Colonic mucosa (tissue), 4 donors: ENCODE measurements around the gene ACAA2. TPM values are rescaled to one million over a fixed set of nuclear protein-coding genes. Genes with fewer than 3 reads are reported as not detected.
A peak's percentile ranks its signal among the peaks of the same experiment; 100 is the strongest.

Experiments used
- DNase-seq: peaks from one replicate; pipeline ENCODE4 v3.0.0-alpha.2; 2020
- H3K27ac ChIP-seq: fragments of 200-600 bp; one replicate; pipeline ENCODE4 v1.8.0; 2021
- H3K27me3 ChIP-seq: fragments of 200-600 bp; one replicate; pipeline ENCODE4 v1.8.0; 2021
- H3K36me3 ChIP-seq: fragments of 200-600 bp; one replicate; pipeline ENCODE4 v1.8.0; 2021
- H3K4me1 ChIP-seq: fragments of 200-600 bp; one replicate; pipeline ENCODE4 v1.8.0; 2021; ENCODE audit warnings: mild to moderate bottlenecking
- H3K4me3 ChIP-seq: fragments of 200-600 bp; one replicate; pipeline ENCODE4 v1.8.0; 2021
- H3K9ac ChIP-seq, 2 donors: one replicate each; pipeline ENCODE4 v1.7.0; 2013; ENCODE audit warnings: control low read depth in 2 of 2, low read depth in 2 of 2, low read length in 2 of 2
- H3K9me3 ChIP-seq: fragments of 200-600 bp; one replicate; pipeline ENCODE4 v1.8.0; 2021
- intact Hi-C: fragments of 100-400 bp; cut with DNase I; formaldehyde crosslinking; loops from one replicate; pipeline ENCODE4 v1.14.1; 2022
- total RNA-seq, 2 donors: library from RNA; stranded (reverse); fragmentation: NEBNext Ultra II Directional in 1 of 2; extraction: Animal tissue kit (Norgen Biotek cat#: 25700) in 1 of 2; gene quantifications; one replicate each; pipeline ENCODE4 v1.2.1, GENCODE V29; 2021
- TF ChIP-seq, protein P1 (sequence below): fragments of 200-600 bp; IDR thresholded peaks from one replicate; pipeline ENCODE4 v1.8.0; 2022; ENCODE audit warnings: antibody characterized with exemption, mild to moderate bottlenecking
- donor health status: healthy.
- donor health status: DM: no; HTN: no; CAD: no.
- donor health status: DM: no; HTN: no; CAD: no.

The ACAA2 gene
- total RNA-seq, 2 donors from 2014 or later = 152 to 276 TPM

DNA sequence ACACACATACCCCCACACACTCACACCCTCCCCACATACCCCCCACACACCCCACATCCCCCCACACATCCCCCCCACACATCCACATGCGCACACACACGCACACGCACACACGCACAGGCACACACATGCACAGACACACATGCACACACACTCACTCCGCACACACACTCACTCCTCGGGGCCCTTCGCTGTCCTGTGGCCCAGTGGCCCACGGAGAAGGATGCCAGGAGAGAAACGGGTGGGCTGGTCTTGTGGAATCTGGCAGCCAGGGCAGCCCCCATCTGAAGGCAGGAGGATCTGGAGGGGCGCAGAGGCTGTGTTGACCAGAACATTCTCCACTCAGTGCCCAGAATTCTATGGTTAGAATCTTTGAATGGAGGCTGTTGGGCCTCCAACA lies 51.6 kb downstream of the ACAA2 start:
- no peak for DNase-seq
- TF ChIP-seq, protein P1, sequence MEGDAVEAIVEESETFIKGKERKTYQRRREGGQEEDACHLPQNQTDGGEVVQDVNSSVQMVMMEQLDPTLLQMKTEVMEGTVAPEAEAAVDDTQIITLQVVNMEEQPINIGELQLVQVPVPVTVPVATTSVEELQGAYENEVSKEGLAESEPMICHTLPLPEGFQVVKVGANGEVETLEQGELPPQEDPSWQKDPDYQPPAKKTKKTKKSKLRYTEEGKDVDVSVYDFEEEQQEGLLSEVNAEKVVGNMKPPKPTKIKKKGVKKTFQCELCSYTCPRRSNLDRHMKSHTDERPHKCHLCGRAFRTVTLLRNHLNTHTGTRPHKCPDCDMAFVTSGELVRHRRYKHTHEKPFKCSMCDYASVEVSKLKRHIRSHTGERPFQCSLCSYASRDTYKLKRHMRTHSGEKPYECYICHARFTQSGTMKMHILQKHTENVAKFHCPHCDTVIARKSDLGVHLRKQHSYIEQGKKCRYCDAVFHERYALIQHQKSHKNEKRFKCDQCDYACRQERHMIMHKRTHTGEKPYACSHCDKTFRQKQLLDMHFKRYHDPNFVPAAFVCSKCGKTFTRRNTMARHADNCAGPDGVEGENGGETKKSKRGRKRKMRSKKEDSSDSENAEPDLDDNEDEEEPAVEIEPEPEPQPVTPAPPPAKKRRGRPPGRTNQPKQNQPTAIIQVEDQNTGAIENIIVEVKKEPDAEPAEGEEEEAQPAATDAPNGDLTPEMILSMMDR = no peak
- H3K36me3 ChIP-seq = no peaks in the 10 kb centered on the region
- intact Hi-C loops = no loop called here
- H3K4me1 ChIP-seq = no peaks in the 10 kb centered on the region
- H3K9ac ChIP-seq = no peak overlapping the region
- no peaks in the 10 kb centered on the region for H3K27me3 ChIP-seq
- H3K27ac ChIP-seq = no peak overlapping the region
- H3K4me3 ChIP-seq = no peak overlapping the region
- no peaks in the 10 kb centered on the region for H3K9me3 ChIP-seq

DNA sequence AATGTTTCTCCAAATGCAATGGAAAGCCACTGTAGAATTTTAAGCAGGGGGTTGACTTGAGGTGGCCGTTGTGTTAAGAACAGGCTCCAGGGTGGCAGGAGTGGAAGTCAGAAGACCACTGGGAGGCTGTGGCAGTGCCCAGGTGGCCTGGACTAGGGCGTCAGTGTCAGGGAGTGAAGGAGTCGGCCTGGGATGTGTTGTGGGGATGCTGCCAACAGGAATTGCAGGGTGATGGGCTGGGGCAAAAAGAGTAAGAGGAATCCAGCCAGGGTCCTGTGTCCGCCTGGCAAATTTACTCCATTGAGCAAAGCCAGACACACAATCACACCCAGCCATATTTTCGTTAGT lies 55.1 kb downstream of the ACAA2 start:
- no peak overlapping the region for H3K27ac ChIP-seq
- no peaks in the 10 kb centered on the region for H3K36me3 ChIP-seq
- H3K9ac ChIP-seq = no peak overlapping the region
- no peaks in the 10 kb centered on the region for H3K4me1 ChIP-seq
- no peaks in the 10 kb centered on the region for H3K27me3 ChIP-seq
- intact Hi-C loops = no loop called here
- H3K9me3 ChIP-seq = no peaks in the 10 kb centered on the region
- TF ChIP-seq, protein P1 = no peak
- H3K4me3 ChIP-seq = no peak overlapping the region
- no peak for DNase-seq

DNA sequence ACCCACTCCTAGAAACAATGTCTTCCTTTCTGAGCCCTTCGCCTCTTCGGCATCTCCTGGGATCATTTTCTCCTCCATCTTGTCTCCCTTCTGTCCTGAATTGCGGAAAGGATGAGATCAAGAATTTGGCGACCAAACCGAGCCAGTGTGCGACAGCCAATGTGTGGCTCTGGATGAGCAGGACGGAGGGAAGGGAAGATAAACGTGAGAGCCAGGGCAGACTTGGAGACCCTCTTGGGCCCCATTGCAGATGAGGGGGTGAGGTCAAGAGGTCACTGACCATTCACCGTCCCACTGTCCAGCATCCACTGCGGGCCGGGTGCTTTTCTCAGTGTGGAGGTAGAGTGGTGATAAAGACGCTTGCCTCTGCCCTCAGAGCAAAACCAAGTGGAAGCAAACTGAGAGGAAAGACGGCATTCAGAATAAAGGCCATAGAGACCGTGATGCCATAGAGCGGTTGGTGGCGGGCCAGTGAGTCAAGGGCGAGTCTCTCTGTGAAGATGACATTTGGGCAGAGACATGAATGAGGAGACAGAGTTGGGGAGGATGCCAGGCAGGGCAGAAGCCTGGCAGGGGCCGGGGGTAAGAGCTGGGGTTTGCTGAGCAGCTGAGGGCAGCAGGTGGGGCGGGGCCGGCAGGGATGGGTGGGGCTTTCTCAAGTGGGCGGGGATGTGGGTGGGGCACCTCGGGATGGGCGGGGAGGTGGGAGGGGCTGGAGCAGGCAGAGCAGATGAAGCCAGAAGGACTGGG lies 55.6 kb downstream of the ACAA2 start:
- no peak overlapping the region for H3K27ac ChIP-seq
- TF ChIP-seq, protein P1 = no peak
- H3K9me3 ChIP-seq = no peaks in the 10 kb centered on the region
- H3K27me3 ChIP-seq = no peaks in the 10 kb centered on the region
- no peak overlapping the region for H3K4me3 ChIP-seq
- peak; percentile 60 for DNase-seq
- H3K36me3 ChIP-seq = no peaks in the 10 kb centered on the region
- H3K4me1 ChIP-seq = no peaks in the 10 kb centered on the region
- no peak overlapping the region for H3K9ac ChIP-seq
- intact Hi-C loops = no loop called here

DNA sequence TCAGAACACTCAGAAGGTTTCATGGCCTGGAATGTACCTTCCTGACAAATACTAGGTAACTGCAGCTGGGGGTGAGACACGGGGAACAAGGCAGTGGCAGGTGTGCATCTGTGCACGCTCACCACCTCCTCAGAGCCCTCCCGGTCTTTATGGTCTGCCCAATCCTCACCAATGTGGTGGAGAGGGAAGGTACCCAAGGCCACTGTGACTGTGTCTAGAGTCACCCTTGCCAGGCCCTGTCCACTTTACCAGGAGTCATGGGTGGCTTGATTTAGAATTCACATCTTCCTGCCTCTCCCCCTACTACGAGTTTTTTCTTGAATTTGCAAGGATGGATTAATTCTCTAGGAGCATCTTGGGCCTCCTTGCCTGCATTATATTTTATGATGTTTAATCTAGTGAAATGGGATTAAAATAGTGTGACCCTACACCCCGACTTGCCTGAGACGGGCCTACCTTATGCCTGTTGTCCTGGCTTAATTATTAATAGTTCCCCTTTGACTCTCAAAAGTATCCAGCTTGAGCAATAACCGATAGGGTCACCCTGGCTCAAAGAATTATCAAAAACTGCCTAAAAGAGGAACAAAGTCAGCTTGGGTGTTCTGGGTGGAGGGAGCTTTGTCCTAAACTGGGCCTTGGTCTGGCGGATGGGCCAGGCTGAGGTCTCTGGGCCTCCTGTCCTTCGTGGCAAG lies 56.5 kb downstream of the ACAA2 start:
- no peak overlapping the region for H3K4me3 ChIP-seq
- H3K9me3 ChIP-seq = no peaks in the 10 kb centered on the region
- H3K9ac ChIP-seq = no peak overlapping the region
- H3K36me3 ChIP-seq = no peaks in the 10 kb centered on the region
- TF ChIP-seq, protein P1 = no peak
- DNase-seq = no peak
- no peak overlapping the region for H3K27ac ChIP-seq
- no peaks in the 10 kb centered on the region for H3K4me1 ChIP-seq
- no peaks in the 10 kb centered on the region for H3K27me3 ChIP-seq
- intact Hi-C loops = no loop called here

DNA sequence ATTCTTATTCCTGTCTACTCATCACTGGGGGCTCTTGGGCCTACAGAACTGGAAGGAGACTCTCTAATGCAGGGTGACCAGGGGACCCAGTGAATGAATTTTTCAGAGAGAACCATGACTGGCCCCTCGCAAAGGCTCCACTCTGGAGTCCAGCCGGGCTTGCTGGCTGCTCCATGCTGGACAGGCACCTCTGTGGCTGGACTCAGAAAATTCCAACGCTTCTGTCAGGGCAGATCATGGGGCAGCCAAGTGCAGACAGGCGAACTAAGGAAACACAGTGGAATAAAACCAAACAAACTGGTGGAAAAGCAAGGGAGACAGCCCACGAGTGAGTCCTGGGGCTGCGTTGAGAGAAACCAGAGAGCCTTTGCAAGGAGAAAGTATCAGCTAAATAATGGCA lies 57.2 kb downstream of the ACAA2 start:
- no peaks in the 10 kb centered on the region for H3K4me1 ChIP-seq
- no peak overlapping the region for H3K27ac ChIP-seq
- H3K9ac ChIP-seq = no peak overlapping the region
- no peak overlapping the region for H3K4me3 ChIP-seq
- TF ChIP-seq, protein P1 = no peak
- H3K9me3 ChIP-seq = no peaks in the 10 kb centered on the region
- no peaks in the 10 kb centered on the region for H3K36me3 ChIP-seq
- H3K27me3 ChIP-seq = no peaks in the 10 kb centered on the region
- intact Hi-C loops = no loop called here
- no peak for DNase-seq
